Activated gamma-delta T cell (primary cell): ENCODE measurements around the gene DEPP1.
"Not testable (repeated sequence)": the region's sequence is repeated elsewhere in the genome, so short reads cannot be mapped to it uniquely, and the experiment has no call there.

ENCODE experiments used
- DNase-seq: peaks from one replicate; lab custom pipeline; 2025; lab: John Stamatoyannopoulos, UW
- total RNA-seq, 2 donors: gene quantifications; one replicate each; lab custom pipeline; 2026; lab: John Stamatoyannopoulos, UW

The DEPP1 gene
- 0.61 to 1.3 reads per million in 2 donors for total RNA-seq

GRCh38 chr10:44978570-44979280, at the start of gene DEPP1:
Gene DEPP1 (minus strand): TSS chr10:44978809. CDS start chr10:44978030, 779 bp downstream.
- DNase-seq, result no peak

DNA sequence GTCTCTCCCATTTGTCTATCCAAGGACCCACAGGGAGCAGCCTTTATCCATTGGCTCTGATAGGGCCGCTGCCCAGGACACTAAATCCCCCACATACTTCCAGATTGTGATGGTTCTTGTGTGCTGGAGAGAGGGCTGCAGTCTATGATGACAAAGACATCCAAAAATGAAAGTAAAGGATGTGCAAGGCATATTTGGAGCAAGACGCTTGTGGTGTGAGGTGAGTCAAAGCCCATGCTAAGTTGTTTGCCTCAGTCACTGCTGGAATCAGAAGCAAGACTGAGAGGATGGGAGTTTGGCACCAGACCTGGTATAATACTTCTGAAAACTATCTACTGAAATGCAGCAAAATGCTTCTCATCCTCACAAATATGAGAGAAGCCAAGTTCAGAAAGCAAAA, 44.8 kb upstream of the DEPP1 start:
- DNase-seq, result no peak

- no peak for DNase-seq
These were observed 37.0 kb upstream of the DEPP1 start for GRCh38 chr10:45015590-45015989.

DNA sequence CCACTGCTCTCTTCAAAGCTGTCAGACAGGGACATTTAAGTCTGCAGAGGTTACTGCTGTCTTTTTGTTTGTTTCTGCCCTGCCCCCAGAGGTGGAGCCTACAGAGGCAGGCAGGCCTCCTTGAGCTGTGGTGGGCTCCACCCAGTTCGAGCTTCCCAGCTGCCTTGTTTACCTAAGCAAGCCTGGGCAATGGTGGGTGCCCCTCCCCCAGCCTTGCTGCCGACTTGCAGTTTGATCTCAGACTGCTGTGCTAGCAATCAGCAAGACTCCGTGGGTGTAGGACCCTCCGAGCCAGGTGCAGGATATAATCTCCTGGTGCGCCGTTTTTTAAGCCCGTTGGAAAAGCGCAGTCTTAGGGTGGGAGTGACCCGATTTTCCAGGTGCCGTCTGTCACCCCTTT, 35.9 kb upstream of the DEPP1 start:
- DNase-seq, result not testable (repeated sequence)

DNA sequence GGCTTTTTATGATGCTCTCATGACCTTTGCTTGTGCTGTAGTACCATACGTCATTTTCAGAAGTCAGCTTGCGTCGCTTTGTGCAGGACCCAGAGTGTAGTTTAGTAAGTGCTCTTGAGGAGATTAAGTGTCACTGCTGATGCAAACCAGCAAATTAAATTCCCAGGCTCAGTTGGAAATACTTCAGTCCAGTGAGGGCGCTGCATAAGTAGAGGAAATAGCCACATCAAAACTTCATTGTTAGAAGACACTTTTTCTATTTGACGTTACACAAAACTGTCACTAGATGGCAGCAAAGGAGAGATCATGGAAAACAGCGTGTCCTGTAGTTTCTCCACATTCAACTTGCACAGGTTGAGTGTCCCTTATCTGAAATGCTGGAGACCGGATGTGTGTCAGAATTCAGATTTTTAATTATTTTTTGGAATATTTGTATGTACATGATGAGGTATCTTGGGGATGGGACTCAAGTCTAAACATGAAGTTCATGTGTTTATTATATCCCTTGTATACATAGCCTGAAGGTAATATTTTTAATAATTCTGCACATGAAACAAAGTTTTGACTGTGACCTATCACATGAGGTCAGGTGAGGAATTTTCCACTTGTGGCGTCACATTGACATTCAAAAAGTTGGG, 30.0 kb upstream of the DEPP1 start:
- no peak for DNase-seq

DNA sequence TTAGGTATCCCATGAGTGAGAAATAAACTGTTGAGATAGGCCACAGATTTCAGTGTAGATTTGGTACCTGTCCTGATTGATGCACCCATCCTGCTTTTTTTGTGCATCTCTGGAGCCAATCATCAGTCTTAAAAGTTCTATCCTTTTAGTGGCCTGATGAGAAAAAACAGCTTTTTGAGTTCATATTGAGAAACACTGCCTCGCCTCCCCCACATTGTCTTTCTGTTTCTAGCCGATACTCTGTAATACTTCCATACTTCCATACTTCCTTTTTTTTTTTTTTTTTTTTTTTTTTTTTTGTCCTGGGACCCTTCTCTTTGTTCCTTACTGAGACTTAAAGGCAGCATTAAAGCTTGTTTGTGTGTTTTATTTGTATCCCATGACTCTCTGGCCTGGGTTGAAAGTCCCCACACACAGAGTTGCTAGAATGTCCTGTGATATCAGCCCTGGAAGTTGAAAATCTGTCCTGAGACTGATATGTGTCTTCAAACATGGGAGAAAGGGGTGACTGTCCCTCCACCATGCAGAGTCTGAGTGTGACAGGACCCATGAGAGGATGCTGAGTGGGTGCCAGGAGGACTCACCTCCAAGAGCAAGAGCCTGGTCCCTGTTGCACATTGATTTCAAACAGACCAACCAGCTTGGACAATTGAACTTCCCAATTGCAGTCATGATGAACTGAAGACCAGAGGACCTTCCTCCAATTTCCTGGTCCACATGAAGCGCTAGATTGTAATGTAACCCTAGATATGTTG, 27.8 kb upstream of the DEPP1 start:
- no peak for DNase-seq

- DNase-seq, result no peak
These were observed 26.7 kb upstream of the DEPP1 start for GRCh38 chr10:45005284-45005683.

DNA sequence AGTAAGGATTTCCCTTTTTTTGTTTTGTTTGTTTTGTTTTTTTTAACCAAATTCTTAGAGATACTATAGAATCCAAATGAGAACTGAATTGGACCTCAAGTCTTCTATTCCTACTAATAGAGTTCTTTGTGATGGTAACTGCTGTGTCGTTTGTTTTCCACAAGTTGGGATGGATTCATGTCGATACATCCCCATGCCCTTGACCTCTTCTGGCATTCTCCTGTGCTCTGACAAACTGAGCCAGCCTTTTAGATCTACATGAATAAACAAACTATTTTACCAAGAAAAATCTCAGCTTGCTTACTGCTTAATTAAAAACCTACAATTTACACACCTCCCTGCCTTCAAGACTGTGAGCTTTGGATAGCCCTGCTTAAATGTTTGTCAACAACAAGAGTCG, 26.1 kb upstream of the DEPP1 start:
- no peak for DNase-seq

GRCh38 chr10:45003432-45004000, 24.9 kb upstream of the DEPP1 start:
- no peak for DNase-seq

- no peak for DNase-seq
These were observed 23.0 kb upstream of the DEPP1 start for GRCh38 chr10:45001381-45002148.

DNA sequence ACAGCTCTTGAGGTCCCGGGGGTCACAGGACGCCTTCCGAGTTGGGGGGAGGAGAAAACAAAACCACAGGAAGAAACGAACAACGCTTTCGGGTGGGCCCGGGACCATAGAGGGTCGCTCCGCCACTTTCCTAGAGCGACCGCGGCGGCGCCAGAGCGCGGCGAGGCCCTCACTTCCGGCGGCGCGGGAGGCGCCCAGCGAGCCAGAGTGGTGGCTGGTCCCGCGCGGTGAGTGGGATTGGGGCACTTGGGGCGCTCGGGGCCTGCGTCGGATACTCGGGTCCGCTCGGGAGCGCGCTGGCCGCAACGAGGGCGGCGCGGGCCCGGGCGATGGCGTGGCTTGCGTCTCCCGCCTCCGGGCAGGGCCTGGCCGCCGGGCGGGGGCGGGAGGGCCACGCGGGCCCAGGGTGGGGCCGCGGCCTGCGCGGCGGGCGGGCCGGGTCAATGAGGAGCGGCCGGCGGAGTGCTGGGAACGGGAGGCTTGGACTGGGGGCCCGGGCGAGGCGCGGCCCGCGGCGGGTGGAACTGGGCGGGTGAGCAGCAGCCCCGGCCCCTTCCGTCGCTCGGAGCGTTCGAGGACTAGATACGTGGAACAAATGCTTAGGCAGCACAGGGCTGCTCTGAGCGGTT, 22.3 kb upstream of the DEPP1 start, which contains the start of gene ZNF22:
Gene ZNF22, plus strand, starts transcription at position 172 of the 629 bp plus-strand sequence. CDS start 2,446 bp downstream, outside the sequence.
- peak; percentile 43 for DNase-seq

DNA sequence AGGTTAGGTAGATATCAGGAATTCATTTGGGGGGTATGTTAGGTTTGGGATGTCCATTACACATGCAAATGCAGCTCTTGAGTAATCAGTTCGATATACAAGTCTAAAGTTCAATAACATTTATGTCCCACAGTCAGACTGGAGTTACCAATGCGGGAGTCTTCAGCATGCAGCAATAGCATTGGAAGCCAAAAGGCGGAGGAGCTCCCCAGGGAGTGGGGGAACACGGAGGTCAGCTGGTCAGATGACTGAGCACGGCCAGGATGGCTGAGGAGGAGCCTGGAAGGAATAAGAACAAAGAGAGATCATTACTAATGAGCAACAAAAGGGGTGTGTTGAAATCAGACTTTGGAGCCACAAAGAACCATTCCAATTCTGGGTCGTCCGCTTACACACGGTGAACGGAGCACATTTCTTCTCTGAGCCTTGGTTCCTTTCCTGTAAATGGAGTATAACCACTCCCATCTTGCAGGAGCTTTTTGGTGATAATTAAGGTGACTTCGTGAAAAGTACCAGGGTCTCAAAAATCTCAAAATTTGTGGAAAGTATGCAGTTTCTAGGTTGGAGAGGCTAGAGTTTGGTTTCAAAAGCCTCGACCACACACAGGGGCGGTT, 21.6 kb upstream of the DEPP1 start:
- DNase-seq, result no peak

GRCh38 chr10:44998146-44998631, 19.6 kb upstream of the DEPP1 start:
- DNase-seq, result no peak

DNA sequence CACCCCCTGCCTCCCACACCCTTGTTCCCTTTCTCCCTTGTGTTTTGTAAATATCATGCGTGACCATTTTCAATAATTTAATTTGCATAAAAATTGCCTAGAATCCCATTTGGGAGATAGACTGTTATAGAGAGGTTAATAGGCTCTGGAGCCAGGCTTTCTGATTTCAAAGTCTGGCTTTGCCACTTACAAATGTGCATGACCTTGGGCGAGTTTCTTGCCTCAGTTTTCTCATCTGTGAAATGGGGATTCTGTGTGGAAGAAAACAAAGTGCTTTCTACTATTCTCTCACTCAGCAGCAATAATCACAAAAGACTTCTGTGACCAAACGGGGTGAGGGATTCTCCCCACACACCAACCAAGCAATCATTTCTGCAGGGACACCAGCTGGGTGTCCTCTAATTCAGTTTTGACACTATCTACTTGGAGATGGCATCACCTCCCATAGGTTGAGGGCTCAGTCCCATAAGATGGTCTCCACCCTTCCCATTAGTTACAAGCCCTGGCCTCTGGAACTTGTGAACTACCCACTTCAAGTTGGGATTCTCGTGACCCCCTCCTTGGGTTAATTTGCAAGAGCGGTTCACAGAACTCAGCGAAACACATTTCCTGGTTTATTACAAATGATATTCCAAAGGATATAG, 18.6 kb upstream of the DEPP1 start:
- DNase-seq, result no peak

DNA sequence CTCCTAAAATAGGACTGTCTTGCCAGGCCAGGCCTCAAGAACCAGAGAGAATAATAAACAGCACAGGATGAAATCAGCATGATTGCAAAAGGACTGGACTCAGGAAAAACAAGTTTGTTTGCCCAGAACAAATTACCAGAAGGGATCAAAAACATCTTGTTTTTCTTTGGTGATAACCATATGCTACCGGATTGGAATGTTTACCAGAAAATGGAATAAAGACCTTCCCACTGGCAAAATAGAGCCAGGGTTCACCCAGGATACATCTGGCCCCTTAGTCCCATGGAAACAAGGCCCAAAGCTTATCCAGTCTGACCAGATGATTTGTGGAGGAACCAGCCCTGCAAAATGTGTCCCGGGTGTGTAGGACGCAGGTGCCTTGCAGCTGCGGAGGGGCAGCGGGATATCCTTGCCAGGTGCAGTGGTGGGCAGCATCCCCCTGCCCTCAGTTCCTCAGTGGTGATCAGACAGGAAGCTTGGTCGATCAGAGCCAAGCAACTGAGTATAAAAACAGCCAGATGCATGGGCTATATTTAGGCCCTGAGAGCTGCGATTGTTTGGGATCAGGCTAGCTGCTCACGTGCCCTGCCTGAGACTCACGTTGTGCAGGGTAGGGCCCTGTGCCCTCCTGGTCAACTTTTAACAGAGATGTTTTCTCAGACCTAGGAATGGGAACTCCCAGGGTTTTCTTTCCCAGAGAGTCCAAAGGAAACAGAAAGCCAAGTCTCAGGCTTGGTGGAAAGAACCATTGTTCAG, 17.5 kb upstream of the DEPP1 start:
- no peak for DNase-seq

GRCh38 chr10:44995581-44995913, 16.9 kb upstream of the DEPP1 start:
- DNase-seq, result no peak

DNA sequence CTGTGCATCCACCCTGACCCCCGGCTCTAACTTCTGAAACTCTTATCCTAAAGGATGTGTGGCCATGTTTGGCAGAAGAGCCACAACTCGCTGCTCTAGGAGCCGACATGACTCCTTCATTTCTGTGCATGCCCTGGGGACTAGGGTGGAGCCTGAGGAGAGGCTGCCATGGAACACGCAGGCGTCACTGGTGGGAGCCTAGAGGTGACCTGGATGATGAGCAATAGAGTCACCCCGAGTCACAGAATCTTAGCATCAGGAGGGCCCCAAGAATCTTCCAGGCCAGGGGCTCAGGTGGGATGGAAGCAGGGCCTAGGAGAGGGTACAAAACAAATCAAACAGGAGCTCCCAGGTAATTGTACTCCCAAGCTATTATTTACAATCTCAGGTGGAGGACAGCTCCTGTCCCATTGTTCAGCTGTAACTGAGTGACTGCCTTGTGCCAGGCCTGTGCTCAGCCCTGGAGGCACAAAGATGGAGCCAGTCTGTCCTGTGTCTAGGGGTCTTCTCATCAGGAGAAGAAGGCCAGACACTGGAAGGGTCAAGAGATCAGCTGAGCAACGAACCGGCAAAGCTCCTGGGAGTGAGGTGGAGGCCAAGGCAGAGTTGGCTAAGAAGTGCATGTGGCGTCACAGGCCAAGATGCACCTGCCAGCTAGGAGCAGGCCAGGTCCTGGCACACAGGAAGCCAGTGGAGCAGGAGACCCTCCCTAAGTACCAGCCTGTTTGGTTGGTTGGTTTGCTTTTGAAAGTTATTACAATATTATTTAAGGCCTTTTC, 16.3 kb upstream of the DEPP1 start:
- DNase-seq, result no peak

GRCh38 chr10:44993922-44994751, 15.5 kb upstream of the DEPP1 start:
- no peak for DNase-seq
